ENCODE data around the gene AFF3. TPM values are rescaled to one million over a fixed set of nuclear protein-coding genes. Genes with fewer than 3 reads are reported as not detected.

AFF3 gene
- polyA plus RNA-seq, 1 donor (not counting 4 experiments of a cell fraction or from before 2014, with no cell fraction given) = not detected

- no peak for DNase-seq (ENCODE audit: low read depth, low spot score)
- Histone ChIP-seq H3K36me3 (ENCODE audit: control insufficient read depth in 2 of 2, extremely low read depth in 1 of 2, insufficient read depth in 2 of 2, low read length in 2 of 2) (no peaks in the 10 kb centered on the region), H3K79me2 (ENCODE audit: control insufficient read depth, insufficient read depth, low read length) (no peaks in the 10 kb centered on the region), H2AFZ (ENCODE audit: control insufficient read depth, low read length) (no peak overlapping the region), H3K4me1 (ENCODE audit: control insufficient read depth, extremely low read depth, insufficient read depth, low read length) (no peaks in the 10 kb centered on the region), H3K27me3 (ENCODE audit: control insufficient read depth, extremely low read depth, insufficient read depth, low read length) (no peaks in the 10 kb centered on the region), H3K4me2 (ENCODE audit: control insufficient read depth, extremely low read depth, insufficient read depth, low read depth, low read length) (no peak overlapping the region), H3K9me3 (ENCODE audit: control insufficient read depth, low read depth, low read length) (no peaks in the 10 kb centered on the region), H3K27ac (ENCODE audit: control insufficient read depth, insufficient read depth, low read length) (no peak overlapping the region), H3K4me3 (ENCODE audit: control insufficient read depth in 2 of 3, extremely low read depth in 1 of 3, insufficient read depth in 2 of 3, low read depth in 1 of 3, low read length in 3 of 3) (no peak overlapping the region), H3K9me1 (ENCODE audit: control insufficient read depth, extremely low read depth, insufficient read depth, low read length) (no peaks in the 10 kb centered on the region), H3K9ac (ENCODE audit: control insufficient read depth, extremely low read depth, insufficient read depth, low read length) (no peak overlapping the region), H4K20me1 (ENCODE audit: control insufficient read depth, extremely low read depth, insufficient read depth, low read length) (no peaks in the 10 kb centered on the region)
- dilution Hi-C loops (cut with MboI; ENCODE audit: extremely low pct_ligation_motif_present, low sequenced_read_pairs) = no loop called here
- FAIRE-seq = no peak
- TF ChIP-seq CTCF (optimal IDR thresholded peaks at IDR 0.05 in 1 of 3, IDR thresholded peaks at IDR 0.05 in 1 of 3, conservative IDR thresholded peaks at IDR 0.05 in 1 of 3; ENCODE audit: extremely low read depth in 1 of 3, insufficient read depth in 2 of 3, low read length in 3 of 3) (no peak), EZH2 (IDR thresholded peaks at IDR 0.05; ENCODE audit: low read length) (no peak)
These were observed 484.6 kb downstream of the AFF3 start for GRCh38 chr2:99657691-99658258.

DNA sequence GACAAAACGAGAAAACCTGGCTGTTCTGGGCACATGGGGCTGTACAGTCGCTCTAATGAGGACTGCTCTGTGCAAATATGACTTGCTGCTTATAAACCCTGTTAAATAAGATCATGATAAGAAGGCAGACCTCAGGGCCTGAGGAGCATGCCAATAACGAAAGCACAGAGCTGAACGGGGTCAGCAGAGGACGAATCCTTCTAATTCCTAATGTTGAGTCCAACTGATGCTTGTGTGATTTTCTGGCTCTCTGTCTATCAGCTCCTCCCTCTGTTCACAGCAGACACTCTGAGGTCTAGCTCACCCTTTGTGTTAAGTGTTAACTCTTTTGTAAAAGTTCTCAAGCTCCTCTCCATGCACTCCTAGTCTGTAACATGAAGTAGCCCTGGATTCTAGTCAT lies 485.4 kb downstream of the AFF3 start:
- no peak overlapping the region for H3K4me2 ChIP-seq (ENCODE audit: control insufficient read depth, extremely low read depth, insufficient read depth, low read depth, low read length)
- no peaks in the 10 kb centered on the region for H3K9me1 ChIP-seq (ENCODE audit: control insufficient read depth, extremely low read depth, insufficient read depth, low read length)
- no peaks in the 10 kb centered on the region for H3K4me1 ChIP-seq (ENCODE audit: control insufficient read depth, extremely low read depth, insufficient read depth, low read length)
- no peaks in the 10 kb centered on the region for H3K36me3 ChIP-seq (ENCODE audit: control insufficient read depth in 2 of 2, extremely low read depth in 1 of 2, insufficient read depth in 2 of 2, low read length in 2 of 2)
- no peak overlapping the region for H3K9ac ChIP-seq (ENCODE audit: control insufficient read depth, extremely low read depth, insufficient read depth, low read length)
- no peaks in the 10 kb centered on the region for H3K27me3 ChIP-seq (ENCODE audit: control insufficient read depth, extremely low read depth, insufficient read depth, low read length)
- no peaks in the 10 kb centered on the region for H4K20me1 ChIP-seq (ENCODE audit: control insufficient read depth, extremely low read depth, insufficient read depth, low read length)
- no peaks in the 10 kb centered on the region for H3K9me3 ChIP-seq (ENCODE audit: control insufficient read depth, low read depth, low read length)
- H2AFZ ChIP-seq (ENCODE audit: control insufficient read depth, low read length) = no peak overlapping the region
- H3K79me2 ChIP-seq (ENCODE audit: control insufficient read depth, insufficient read depth, low read length) = no peaks in the 10 kb centered on the region
- no peak overlapping the region for H3K27ac ChIP-seq (ENCODE audit: control insufficient read depth, insufficient read depth, low read length)
- DNase-seq (ENCODE audit: low read depth, low spot score) = no peak
- no peak for TF ChIP-seq CTCF (optimal IDR thresholded peaks at IDR 0.05 in 1 of 3, IDR thresholded peaks at IDR 0.05 in 1 of 3, conservative IDR thresholded peaks at IDR 0.05 in 1 of 3; ENCODE audit: extremely low read depth in 1 of 3, insufficient read depth in 2 of 3, low read length in 3 of 3)
- TF ChIP-seq EZH2 (IDR thresholded peaks at IDR 0.05; ENCODE audit: low read length) = no peak
- H3K4me3 ChIP-seq (ENCODE audit: control insufficient read depth in 2 of 3, extremely low read depth in 1 of 3, insufficient read depth in 2 of 3, low read depth in 1 of 3, low read length in 3 of 3) = no peak overlapping the region
- dilution Hi-C loops (cut with MboI; ENCODE audit: extremely low pct_ligation_motif_present, low sequenced_read_pairs) = no loop called here
- no peak for FAIRE-seq

Data from keratinocyte (primary cell).